Iris pigment epithelial cell (primary cell): ENCODE data around the gene SYT3.

Experiments used
- DNase-seq: peaks from one replicate; pipeline ENCODE4 v3.0.0-alpha.2; 2011; ENCODE audit warnings: low read depth

SYT3 gene, protein sequence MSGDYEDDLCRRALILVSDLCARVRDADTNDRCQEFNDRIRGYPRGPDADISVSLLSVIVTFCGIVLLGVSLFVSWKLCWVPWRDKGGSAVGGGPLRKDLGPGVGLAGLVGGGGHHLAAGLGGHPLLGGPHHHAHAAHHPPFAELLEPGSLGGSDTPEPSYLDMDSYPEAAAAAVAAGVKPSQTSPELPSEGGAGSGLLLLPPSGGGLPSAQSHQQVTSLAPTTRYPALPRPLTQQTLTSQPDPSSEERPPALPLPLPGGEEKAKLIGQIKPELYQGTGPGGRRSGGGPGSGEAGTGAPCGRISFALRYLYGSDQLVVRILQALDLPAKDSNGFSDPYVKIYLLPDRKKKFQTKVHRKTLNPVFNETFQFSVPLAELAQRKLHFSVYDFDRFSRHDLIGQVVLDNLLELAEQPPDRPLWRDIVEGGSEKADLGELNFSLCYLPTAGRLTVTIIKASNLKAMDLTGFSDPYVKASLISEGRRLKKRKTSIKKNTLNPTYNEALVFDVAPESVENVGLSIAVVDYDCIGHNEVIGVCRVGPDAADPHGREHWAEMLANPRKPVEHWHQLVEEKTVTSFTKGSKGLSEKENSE

DNA sequence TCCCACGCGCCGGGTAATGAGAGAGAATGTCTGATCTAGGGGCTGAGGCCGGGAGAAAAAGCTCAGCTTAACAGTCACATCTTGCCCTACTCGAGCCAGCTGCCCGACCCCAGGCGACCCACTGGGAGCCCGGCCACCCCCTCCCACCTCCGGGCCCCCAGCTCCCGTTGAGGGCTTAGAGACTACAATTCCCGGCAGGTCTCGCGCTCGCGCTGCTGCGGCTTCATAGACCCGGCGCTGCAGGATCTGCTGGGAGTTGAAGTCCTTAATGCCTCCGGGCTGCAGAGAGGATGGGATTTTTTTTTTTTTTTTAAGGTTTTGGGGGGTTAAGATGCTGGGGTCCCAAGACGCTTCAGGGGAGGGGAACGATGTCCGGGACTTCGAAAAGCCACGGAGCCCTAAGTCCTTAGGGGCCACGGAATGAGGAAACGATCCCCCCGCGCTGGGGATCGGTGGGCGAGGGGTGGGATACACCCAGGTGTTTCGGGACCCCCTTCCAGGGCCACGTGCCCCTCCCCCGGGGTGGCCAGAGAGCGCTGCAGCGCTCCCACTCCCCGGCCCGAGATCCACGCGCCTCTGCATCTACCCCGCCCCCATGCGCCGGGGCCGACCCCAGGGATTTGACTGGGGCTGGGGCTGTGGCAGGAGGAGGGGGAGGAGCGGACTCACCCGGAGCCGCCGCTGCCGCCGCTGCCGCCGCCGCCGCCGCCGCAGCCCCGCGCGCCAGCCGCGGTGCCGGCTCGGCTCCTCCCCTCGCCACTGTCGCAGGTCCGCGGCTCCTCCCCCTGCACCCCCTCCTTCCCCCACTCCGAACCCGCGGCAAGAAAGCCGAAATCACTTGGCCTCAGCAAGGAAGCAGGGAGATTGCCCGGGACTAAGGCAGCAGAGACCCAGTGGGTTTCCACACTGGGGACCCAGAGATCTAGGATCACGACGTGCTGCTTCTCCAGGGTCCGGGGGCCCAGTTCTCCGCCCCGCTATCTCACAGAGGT, at the start of gene SYT3:
SYT3 (minus strand) TSS at position 761 of the 992 bp plus-strand sequence. CDS start 2,470 bp downstream, outside the sequence.
- peak; percentile 56 for DNase-seq

DNA sequence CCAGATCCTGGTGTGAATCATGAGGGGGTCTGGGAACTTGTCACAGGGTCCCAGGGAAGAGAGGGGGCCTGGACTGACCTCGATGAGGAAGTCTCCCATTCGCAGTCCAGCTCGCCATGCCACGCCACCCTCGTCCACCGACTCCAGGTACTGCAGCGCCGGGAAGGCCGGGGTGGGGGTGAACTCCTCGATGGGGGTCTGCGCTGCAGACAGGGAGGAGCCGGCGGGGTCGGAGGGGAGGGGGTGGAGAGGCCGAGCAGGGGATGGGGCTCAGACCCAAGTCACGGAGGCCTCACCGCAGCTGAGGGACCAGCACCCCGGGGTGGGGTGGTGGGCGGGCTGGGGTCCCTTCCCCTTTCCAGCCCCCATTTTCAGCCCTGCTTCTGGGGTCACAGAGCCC, 49.1 kb upstream of the SYT3 start:
- DNase-seq = no peak

DNA sequence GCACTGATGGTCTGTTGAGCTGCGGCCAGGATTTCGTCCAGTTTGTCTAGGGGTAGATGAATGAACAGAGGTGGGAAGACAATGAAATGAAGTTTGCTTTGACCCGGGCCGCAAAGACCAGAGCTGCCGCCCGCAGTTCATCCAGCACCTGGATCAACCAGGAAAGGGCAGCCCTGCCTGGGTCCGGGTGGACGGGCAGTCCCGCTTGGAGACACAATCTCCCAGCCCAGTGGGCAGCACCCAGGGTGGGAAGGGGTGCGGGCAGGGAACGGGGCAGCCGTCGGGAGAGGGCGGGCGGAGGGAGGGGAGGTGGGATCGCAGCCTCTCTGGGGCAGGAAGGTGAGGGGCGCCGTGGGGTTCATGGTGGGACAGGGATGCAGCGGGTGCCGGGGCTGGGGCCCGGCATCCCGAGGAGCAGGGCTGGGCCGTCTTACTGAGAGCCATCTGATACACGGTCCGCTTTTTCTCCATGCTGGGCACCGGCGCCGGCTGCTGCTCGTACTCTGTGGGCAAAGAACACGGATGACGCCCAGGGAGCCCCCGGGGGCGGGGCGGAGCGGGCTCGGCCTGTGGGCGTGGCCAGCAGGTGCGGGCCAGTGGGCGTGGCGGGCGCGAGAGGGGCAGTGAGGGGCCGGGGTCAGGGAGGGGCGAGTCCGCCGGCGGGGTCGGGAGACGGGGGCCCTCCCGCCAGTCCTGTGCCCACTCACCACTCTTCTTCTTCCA, 46.8 kb upstream of the SYT3 start:
- no peak for DNase-seq

DNA sequence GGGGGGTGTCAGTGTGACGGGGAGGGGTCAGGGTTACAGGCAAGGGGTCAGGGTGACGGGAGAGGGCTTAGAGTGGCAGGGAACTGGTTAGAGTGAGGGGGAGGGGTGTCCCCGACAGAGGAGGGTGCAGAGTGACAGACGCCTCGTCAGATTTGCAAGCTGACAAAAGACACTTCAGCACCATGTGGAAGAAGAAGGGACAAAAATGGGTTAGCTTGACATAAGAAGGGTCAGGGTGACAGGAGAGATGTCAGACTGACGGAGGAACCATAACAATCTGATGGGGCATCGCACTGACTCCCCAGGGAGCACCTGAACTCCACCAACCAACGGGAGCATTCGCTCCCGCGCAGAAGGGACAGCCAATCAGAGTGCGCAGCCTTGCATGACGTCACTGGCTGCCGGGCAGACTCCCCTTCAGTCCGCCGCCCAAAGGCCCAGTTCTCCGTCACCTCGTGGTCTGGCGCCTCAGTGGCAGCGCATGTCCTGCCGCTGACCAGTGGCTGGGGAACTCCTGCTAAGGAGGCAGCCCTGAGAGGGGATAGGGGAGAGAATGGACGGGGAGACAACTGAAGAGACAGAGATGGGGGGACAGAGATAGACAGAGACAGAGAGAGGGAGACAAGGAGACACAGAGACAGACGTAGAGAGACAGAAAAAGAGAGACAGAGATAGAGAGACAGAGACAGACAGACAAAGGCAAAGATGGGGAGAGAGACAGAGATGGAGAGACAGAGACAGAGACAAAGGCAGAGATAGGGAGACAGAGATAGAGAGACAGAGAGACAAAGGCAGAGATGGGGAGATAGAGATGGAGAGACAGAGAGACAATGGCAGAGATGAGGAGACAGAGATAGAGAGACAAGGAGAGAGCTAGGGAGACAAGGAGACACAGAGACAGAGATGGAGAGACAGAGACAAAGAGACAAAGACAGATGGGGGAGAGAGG, 39.8 kb upstream of the SYT3 start:
- DNase-seq = peak; percentile 62

DNA sequence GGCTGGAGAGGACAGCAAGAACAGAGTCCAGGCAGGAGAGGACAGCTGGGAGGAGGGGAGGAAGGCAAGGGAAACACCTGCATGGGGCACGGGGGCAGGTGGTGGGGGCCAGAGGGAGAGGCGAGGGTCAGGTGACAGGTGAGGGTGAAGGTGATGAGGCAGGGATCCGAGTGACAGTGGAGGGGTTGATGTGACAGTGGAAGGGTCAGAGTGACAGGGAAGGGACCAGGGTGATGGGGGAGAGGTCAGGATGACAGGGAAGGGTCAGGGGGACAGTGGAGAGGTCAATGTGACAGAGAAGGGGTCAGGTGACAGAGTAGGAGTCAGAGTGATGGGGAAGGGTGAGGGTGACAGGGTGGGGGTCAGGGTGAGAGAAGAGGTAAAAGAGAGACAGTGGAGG, 38.6 kb upstream of the SYT3 start:
- no peak for DNase-seq

DNA sequence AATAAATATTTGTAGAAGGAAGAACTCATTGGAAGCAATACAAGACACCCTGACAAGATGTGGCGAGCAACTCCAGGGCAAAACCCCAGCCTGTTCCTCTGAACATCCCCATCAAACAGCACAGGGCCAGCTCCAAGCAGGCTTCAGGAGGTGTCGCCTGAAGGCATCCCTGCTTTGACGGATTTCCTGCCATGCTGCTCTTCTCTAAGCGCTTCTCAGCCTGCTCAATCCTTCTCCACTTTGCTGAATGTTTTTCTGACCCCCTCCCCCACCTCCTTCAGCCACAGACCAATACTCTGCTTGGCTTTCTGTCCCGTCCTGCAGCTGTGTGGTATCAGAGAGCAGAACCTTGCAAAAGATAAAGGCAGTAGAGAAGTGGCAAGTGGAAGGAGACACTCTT, 38.0 kb upstream of the SYT3 start:
- no peak for DNase-seq

DNA sequence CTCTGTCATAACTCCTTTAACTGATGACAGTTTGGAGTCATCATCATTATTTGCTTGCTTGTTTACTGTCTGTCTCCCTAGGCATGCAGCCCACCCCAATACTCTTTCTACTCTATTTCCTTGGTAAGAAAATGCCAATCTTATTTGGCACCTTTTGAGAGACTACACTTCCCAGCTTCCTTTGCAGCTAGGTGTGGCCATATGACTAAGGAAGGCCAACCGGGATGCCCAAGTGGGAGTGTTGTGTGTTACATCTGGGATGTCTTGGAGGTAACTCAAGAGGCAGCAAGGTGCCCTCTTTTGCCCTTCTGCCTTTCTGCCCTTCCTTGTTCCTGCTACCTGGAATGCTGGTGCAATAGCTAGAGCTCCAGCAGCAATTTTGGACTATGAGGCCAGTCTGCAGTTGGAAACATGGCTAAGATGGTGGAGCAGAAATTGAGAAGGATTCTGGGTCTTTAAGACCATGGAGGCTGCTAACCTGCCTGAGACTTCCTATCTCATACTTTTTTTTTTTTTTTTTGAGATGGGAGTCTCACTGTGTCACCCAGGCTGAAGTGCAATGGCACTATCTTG, 37.0 kb upstream of the SYT3 start:
- no peak for DNase-seq

DNA sequence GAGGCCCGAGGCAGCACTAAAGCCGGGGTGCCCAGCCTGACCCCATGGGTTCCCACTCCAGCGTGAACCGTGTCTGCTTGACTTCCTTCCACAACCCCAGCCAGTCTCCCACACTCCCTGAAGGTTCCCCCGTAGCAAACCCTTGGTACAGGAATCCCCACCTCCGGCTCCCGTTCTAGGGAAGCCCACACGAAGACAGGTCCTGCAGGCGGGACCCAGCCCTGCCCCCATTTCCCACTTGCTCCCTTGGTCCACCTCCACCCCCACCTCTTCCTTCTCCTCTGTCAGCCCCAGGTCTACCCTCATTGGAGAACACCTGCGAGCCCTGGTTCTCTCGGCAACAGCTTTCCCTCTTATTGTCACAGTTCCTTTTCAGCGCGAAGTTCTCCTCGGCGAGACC, 33.4 kb upstream of the SYT3 start:
- no peak for DNase-seq

DNA sequence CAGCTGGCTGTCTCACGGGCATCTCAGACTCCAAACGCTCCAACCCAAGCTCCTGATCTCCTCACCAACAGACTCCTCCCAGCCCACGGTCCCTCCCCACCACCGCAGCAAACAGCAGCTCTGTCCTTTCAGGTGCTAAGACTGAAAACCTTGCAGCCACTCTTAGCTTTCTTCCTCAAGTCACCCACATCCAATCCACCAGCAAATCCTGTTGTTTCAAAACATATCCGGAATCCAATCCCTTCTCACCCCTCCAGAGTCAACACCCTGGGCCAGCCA, 30.4 kb upstream of the SYT3 start:
- no peak for DNase-seq

DNA sequence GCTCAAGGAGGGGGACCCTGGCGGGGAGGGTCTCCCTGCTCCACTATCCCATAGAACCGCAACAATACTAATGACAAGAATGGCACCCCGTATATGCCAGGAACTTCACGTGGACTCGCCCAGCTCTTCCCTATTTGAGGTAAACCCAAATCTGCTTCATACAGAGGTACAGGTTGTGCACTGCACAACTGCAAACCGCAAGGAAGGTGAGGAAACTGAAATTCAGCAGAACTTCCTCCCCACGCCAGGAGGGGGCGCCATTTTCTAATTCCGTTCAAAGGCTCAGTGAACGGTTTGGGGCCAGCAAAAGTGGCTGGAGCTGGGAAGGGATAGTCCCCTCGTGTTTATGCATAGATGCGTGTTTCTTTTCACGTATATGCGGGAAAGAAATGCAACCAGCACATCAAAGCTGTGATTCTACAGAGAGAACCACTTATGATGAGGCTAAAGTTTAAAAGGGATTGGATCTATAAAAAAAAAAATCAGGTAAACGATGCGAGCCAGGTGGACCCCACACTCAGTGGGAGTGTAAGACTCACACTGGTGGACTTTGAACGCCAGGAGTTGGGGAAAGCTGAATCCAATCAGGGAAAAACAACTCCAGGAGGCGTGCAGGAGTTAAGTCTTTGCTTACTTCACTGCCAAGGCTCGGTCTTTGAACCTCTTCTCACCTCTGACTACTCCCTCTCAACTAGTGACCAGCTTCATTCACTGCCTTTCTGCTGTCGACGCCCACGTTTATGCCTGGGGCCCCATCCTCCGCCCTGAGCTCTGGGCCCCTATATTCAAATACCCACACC, 29.8 kb upstream of the SYT3 start:
- peak; percentile 7 for DNase-seq

DNA sequence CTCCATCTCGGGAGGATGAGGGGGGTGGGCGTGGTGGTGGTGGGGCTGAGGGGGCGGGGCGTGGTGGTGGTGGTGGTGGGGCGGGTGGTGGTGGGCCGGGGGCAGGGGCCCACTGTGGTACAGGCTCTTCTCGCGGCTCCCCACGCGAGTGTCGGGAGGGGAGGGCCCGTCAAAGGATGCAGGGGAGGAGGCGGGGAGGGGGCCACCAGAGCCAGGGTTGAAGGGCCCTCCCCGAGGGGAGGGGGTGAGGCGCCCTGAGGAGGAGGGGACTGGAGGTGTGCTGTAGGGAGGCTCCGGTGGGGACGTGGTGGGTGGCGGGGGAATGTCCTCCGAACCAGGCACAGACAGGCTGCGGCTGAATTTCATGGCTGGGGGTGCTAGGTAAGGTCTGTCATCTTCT, 29.2 kb upstream of the SYT3 start:
- DNase-seq = no peak

DNA sequence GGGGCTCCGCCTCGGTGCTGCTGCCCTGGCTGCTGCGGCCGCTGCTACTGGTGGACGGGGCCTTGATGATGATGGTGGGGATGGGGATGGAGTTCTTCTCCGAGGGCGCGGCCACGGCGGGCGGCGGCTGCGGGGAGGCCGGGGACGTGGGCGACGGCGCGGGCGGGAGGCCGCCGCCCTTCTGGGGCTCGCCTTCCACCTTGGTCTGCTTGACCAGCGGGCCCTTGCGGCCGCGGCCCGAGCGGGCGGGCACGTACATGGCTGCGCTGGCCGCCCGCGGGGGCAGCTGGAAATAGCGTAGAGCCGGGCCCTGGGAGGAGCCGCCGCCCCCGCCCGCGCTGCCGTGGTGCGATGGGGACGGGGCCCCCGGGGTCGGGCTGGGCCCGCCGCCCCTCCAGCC, 28.7 kb upstream of the SYT3 start:
- DNase-seq = no peak

DNA sequence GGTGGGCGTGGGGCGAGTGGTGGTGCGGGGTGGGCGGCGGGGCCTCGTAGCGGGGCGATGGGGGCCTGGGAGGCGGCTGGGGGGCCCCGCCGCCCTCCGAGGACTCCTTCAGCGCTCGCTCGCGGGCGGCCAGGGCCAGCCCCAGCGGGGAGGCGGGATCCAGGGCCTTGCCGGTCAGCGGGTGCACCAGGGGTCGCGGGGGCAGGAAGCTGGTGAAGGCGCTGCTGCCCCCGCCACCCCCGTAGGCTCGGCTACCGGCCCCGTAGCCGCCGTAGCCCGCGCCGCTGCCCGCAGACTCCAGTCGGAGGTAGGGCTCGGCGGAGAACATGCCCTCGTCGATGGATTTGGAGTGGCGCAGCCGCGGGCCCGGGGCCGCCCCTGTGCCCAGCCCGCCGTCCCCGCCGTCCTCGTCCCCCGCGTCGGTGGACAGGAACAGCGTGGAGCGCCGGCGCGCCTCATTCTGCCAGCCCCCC, 28.1 kb upstream of the SYT3 start:
- DNase-seq = no peak

DNA sequence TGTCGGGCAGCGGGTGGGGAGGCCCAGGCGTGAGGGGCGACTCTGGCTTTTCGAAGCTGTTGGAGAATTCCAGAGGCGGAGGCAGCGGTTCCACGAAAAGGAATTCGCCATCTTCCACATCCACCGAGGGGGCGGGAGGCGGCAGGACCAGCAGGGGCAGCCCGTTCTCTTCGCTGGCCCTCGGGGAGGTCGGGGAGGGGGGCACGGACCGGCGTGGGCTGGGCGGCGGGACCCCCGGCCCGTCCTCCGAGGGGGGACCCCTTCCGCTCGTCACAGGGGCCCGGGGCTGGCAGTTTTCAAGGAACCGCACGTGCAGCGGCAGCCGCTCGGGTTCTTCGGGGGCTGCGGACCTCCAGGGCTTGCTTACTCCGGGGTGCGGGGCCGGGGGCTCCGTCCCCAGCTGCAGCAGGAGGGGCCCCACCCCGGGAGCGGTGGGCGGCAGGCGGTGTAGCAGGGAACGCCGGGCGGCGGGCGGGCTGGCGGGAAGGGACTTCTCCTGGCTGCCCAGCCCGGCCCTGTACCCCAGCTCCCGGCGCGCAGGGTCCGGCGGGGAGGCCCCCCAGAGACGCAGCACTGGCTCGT, 27.6 kb upstream of the SYT3 start:
- DNase-seq = no peak

DNA sequence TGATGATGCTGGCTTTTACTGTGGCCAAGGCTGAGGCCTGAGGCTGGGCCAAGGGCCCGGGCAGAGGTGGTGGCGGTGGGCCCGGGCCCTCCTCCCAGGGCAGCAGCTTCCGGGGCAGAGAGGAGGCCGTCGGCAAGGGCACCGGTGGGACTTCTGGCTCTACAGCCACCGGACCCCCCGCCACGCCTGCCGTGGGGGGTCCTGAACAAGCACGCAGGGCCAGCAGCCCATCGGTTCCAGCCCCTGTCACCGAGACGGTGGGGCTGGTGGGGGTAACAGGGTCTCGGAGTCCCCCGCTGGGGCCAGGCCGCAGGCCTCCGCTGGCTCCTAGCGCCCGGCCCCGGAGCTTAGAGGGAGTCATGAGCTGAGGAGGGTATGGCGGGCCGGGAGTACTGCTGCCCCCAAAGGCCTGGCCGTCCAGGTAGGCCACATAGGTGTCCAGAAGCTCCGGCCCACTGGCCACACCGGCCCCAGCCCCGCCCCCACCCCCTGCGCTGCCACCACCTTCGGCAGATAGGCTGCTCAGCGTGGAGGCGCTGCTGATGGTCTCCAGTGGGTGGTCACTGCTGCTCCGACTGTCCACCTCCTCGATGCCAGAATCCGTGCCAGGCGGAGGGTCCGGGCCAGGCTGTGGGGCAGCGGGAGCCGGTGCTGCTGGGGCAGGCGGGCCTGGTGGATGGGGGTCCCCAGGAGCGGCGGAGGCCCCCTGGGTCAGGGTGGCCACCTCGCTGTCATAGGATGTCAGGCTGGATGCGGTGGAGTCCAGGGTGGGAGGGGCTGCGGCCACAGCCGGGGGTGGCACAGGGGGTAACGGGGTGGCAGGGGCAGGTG, 26.9 kb upstream of the SYT3 start:
- DNase-seq = no peak

DNA sequence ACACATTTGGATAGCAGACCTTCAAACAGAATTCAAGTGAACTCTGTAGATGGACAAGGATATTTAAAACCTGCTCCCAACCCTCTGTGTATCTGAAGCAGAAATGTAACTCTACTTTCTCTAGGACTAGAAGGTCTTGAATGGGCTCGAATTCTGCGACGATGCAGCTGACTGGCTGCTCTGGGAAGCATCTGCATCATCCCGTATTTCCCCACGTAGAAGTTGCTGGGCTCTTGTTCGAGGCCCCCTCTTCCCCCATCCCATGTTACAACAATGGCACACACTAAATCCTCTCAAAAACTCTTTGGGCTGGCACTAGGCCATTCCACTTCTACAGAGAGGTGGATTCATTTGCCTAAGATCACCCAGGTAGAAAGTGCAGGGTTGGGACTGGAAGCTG, 24.5 kb upstream of the SYT3 start:
- no peak for DNase-seq

DNA sequence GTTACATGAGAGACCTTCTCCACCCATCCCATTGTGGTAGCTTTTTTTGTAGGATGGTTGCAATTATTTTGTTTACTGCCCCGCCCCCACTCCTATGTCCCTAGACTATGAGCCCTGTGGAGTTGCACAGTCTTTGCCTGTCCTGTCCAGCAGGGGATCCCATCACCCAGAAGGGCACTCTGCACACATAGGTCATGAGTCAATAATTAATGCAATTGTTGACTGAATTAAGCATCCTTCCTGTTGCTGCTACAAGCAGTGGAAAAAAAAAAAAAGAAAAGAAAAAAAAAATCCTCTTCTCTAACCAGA, 23.8 kb upstream of the SYT3 start:
- no peak for DNase-seq

DNA sequence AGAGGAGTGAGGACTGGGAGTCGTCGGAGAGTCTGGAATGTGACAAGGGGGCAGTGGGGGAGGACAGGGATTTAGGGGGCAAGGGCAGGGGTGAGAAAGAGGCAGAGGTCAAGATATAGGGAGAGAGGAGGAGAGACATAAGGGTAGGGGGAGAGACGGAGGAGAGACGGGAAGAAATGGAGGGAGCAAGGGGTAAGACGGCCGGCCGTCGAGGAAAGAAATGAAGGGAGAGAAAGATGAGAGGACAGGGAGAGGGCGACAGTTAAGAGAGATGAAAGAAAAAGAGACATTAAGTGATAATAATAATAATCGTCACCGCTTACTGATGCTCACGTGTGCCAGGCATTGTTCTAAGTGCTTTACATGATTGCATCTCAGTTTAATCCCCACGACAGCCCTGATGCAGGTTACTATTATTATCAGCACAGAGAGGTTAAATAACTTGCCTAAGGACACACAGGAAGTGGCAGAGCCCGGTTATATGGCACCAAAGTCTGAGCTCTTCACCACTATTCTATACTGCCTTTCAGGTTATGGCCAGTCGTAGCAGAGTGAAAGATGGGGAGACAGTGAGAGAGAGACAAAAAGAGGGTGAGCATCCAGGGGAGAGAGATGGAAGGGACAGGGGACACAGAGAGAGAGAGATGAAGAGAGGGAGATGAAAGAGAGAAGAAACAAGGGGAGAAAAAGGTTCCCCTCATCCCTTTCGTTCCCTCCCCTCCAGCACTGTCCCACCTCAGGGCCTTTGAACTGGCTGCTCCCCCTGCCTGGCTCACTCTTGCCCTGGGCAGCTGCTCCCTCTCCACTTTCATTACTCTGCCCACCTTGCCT, 23.2 kb upstream of the SYT3 start:
- DNase-seq = no peak
